PFSK-1 (cell line): ENCODE results near the gene RILPL2.

ENCODE experiments used
- FOXP2 ChIP-seq: optimal IDR thresholded peaks from 2 replicates; pipeline ENCODE3; 2011; ENCODE audit warnings: borderline replicate concordance, control low read depth, inconsistent platforms; ENCODE audit not compliant: insufficient read depth; ENCODE audit errors: extremely low read length, extremely low read depth
- POLR2AphosphoS5 ChIP-seq: IDR thresholded peaks from 2 replicates; pipeline ENCODE4 v1.6.1; 2012; ENCODE audit warnings: low read depth, mild to moderate bottlenecking, control low read depth, low read length, moderate library complexity
- SIN3A ChIP-seq: IDR thresholded peaks from 2 replicates; pipeline ENCODE4 v1.6.1; 2012; ENCODE audit warnings: mild to moderate bottlenecking, low read length, moderate library complexity, borderline replicate concordance; ENCODE audit not compliant: insufficient read depth
- TAF1 ChIP-seq: IDR thresholded peaks from 2 replicates; pipeline ENCODE4 v1.6.1; 2012; ENCODE audit warnings: low read length, control low read depth, borderline replicate concordance; ENCODE audit not compliant: insufficient read depth
- TF ChIP-seq, protein P1 (sequence below), 2 experiments: IDR thresholded peaks; 2 replicates each; pipeline versions ENCODE4 v1.6.1 to v1.8.0; 2011 to 2012; ENCODE audit warnings: low read depth in 2 of 2, low read length in 2 of 2, control low read depth in 1 of 2, inconsistent platforms in 1 of 2, mild to moderate bottlenecking in 1 of 2, moderate library complexity in 1 of 2; ENCODE audit not compliant: insufficient read depth in 1 of 2

RILPL2 gene

DNA sequence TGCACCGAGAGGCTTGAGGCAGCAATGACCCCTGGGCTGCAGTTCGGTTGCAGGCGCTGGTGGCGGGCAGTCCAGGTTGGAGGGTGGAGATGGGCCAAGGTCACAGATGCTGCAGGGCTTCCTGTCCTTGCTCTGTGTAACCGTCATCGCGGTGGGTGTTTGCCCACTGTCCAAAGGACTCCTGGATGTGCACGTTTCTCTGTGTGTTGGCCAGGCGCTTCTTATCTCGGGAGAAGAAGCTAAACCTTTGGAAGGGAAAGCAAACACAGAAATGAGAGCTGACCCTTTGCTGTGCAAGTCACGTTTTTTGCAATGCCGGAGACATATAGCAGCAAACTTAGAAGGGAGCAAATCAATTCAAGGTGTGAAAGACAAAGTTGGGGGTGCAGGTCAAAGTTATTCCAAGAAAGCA lies 36.0 kb upstream of the RILPL2 start:
- TF ChIP-seq TAF1, result no peak
- TF ChIP-seq SIN3A, result no peak
- no peak for TF ChIP-seq FOXP2
- TF ChIP-seq POLR2AphosphoS5, result no peak
- TF ChIP-seq, protein P1, sequence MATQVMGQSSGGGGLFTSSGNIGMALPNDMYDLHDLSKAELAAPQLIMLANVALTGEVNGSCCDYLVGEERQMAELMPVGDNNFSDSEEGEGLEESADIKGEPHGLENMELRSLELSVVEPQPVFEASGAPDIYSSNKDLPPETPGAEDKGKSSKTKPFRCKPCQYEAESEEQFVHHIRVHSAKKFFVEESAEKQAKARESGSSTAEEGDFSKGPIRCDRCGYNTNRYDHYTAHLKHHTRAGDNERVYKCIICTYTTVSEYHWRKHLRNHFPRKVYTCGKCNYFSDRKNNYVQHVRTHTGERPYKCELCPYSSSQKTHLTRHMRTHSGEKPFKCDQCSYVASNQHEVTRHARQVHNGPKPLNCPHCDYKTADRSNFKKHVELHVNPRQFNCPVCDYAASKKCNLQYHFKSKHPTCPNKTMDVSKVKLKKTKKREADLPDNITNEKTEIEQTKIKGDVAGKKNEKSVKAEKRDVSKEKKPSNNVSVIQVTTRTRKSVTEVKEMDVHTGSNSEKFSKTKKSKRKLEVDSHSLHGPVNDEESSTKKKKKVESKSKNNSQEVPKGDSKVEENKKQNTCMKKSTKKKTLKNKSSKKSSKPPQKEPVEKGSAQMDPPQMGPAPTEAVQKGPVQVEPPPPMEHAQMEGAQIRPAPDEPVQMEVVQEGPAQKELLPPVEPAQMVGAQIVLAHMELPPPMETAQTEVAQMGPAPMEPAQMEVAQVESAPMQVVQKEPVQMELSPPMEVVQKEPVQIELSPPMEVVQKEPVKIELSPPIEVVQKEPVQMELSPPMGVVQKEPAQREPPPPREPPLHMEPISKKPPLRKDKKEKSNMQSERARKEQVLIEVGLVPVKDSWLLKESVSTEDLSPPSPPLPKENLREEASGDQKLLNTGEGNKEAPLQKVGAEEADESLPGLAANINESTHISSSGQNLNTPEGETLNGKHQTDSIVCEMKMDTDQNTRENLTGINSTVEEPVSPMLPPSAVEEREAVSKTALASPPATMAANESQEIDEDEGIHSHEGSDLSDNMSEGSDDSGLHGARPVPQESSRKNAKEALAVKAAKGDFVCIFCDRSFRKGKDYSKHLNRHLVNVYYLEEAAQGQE (IDR thresholded peaks at IDR 0.05; ENCODE audit: insufficient read depth in 1 of 2, low read depth in 2 of 2, low read length in 2 of 2), result no peak

DNA sequence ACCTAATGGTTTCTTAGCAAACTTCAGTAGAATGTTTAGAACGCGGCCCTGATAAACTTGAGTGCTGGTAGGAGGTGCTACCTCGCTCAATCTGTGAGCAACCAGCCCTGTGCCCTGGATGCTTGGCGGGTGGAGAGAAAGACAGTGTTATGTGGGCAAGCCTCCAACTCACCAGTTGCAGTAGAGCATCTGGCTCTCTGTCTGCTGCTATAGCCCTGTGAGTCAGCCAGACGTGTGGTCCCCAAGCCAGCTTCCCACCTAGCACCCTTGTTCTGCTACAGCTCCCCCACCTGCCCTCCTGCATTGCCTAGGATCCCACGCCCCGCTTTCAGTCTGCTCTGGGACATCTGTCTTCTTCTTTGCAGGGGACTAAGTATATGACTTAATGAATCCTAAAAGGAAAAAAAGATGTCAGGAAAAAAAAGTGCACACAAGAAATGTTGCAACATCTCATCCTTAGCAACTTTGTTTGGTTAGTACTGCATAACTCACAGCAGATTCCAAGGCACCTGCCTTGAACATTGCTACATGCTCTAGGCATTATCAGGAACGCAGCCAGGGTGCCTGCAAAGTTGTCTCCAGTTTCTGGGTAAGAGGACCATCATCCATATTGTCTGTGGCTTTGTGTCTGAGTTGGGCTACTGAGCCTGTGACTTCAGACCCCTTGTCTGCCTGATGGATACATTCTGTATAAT lies 35.0 kb upstream of the RILPL2 start:
- no peak for TF ChIP-seq FOXP2

DNA sequence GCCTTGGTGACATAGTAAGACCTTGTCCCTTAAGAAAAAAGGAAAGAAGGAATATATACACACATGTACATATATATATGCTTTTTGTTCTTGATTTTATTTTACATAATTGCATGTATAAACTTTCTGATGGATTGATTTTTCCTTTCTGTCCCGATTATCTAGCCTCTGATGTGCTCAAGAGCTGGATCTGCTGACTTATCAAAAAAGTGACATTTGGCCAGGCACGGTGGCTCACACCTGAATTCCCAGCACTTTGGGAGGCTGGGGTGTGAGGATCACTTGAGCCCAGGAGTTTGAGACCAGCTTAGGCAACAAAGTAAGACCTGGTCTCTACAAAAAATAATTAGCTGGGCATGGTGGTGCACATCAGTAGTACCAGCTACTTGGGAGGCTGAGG lies 33.5 kb upstream of the RILPL2 start:
- TF ChIP-seq, protein P1 (IDR thresholded peaks at IDR 0.05; ENCODE audit: insufficient read depth in 1 of 2, low read depth in 2 of 2, low read length in 2 of 2), result no peak
- TF ChIP-seq FOXP2 (no peak), POLR2AphosphoS5 (no peak), SIN3A (no peak), TAF1 (no peak)

DNA sequence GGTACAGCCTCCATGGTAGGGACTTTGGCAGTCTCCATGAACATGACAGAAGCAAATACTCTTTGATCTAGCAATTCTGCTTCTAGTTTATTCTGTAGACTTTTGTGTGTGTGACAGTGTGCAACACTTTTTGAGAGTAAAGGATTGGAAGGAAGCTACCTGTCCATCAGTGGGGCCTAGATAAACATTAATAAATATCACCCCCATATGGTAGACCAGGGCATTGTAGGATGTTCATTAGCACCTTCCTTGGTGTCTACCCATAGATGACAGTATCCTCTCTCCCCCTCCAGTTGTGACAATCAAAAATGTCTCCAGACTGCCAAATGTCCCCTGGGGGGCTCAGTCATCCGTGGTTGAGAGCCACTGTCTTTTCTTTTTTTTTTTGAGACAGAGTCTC lies 32.3 kb upstream of the RILPL2 start:
- TF ChIP-seq, protein P1 (IDR thresholded peaks at IDR 0.05; ENCODE audit: insufficient read depth in 1 of 2, low read depth in 2 of 2, low read length in 2 of 2), result no peak
- no peak for TF ChIP-seq FOXP2
- no peak for TF ChIP-seq POLR2AphosphoS5
- no peak for TF ChIP-seq SIN3A
- TF ChIP-seq TAF1, result no peak

DNA sequence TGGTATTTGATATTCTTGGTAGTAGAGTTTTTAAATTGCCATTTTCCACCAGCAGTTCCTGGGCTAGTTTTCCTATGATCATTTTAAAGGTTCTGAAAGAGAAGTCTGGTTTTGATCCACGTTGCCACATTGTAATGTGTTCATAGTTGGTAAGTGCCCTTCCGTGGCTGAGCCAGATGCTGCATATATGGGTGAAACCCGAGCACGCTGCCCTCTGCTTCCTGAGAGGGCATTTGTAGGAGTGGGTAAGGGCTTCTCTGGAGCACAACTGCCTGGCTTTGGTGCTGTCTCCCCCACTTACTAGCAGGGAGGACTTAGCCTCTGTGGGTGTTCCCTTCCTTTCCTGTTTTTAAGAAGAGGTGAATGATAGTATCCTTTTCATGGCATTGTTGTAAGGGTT lies 28.6 kb upstream of the RILPL2 start:
- TF ChIP-seq SIN3A, result no peak

DNA sequence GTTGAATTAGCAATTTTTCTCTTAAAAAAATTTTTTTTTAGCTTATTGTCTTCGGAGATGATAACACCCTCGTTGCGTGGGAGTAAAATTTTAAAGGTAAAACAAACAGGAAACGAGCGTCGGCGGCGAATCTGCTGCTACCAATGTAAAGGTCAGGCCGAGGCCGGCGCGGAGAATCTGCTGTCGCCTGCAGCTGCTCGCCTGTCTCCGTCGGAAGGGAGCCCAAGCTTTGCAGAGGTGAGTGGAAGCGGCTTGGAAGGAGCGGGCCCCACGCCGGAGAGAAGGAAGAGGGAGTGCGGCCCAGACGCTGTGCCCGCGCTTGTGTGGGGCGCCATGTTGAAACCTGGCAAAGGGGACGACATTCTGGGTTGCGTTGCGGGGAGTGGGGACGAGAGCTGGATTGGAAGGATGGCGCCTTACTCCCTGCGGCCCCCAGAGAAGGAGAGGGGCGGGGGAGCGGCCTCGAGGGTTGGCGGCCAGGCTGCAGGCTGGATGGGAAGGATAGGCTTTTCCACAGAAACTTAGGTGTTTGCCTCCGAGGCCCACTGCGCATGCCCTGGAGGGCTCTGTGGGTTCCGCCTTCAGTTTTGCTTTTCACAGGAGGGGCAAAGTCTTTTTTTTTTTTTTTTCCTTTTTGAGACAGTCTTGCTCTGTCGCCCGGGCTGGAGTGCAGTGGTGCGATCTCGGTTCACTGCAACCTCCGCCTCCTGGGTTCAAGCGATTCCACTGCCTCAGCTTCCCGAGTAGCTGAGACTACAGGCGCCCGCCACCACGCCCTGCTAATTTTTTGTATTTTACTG lies 21.7 kb upstream of the RILPL2 start, which contains the start of gene SNRNP35:
SNRNP35 (plus strand) TSS at position 160 of the 800 bp plus-strand sequence. CDS start 7,402 bp downstream, outside the sequence.
- TF ChIP-seq POLR2AphosphoS5 (peak; percentile 76), TAF1 (peak; percentile 83), SIN3A (0 out of 2 replicates have a peak, but pooled peaks have one; percentile 27), FOXP2 (peak; percentile 72)
- TF ChIP-seq, protein P1 (IDR thresholded peaks at IDR 0.05; ENCODE audit: insufficient read depth in 1 of 2, low read depth in 2 of 2, low read length in 2 of 2), result peak in 1 of 2 experiments; percentile 48; a peak in 1 of 4 replicates
